ENCODE measurements around the gene ADRM1. TPM values are rescaled to one million over a fixed set of nuclear protein-coding genes. Genes with fewer than 3 reads are reported as not detected.

ADRM1 gene
- polyA plus RNA-seq, 2 donors = 84.9 to 117 TPM

DNA sequence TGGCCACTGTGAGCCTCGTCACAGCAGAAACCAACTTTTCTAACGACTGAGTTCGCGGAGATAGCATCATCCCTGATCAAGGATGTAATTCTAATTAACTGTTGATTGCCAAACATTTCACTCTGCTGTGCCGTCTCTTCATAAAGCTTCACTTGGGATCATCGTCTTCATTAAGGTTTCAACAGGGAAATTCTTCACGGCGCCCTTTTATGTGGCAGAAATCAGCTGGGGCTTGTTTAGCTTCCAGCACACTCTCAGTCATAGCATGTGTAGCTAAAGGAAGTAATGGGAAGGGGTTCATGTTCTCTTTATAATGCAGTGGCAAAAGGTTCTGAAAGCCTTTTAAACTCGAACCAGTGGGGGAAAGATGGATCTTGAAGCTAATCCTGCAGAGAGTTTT lies 8.9 kb upstream of the ADRM1 start:
- H3K4me3 ChIP-seq (ENCODE audit: low read depth in 1 of 2, low read length in 2 of 2) = no peak overlapping the region
- H3K27ac ChIP-seq (ENCODE audit: low read depth in 2 of 2, low read length in 1 of 2) = no peak overlapping the region
- no peaks in the 10 kb centered on the region for H3K9me3 ChIP-seq (ENCODE audit: control insufficient read depth in 2 of 2, insufficient read depth in 1 of 2, low read depth in 1 of 2, low read length in 1 of 2)
- WGBS, 2 donors = 86% methylated on average over 9 of the region's 9 CpGs
- H3K4me1 ChIP-seq (ENCODE audit: control insufficient read depth in 2 of 2, insufficient read depth in 2 of 2, low read length in 1 of 2) = no peaks in the 10 kb centered on the region
- H3K27me3 ChIP-seq (ENCODE audit: control insufficient read depth in 1 of 2, insufficient read depth in 2 of 2, low read length in 2 of 2) = no peaks in the 10 kb centered on the region
- peaks cover 9 to 47% of the 10 kb centered on the region in 2 donors for H3K36me3 ChIP-seq (ENCODE audit: control insufficient read depth in 2 of 2, insufficient read depth in 2 of 2, low read length in 1 of 2)

- WGBS, 2 donors = 84 to 90% methylated on average over 17 of the region's 17 CpGs
- H3K4me1 ChIP-seq (ENCODE audit: control insufficient read depth in 2 of 2, insufficient read depth in 2 of 2, low read length in 1 of 2) = no peaks in the 10 kb centered on the region
- peaks cover 9 to 44% of the 10 kb centered on the region in 2 donors for H3K36me3 ChIP-seq (ENCODE audit: control insufficient read depth in 2 of 2, insufficient read depth in 2 of 2, low read length in 1 of 2)
These were observed 8.3 kb upstream of the ADRM1 start for GRCh38 chr20:62294516-62294915.

GRCh38 chr20:62296724-62297448 lies 5.9 kb upstream of the ADRM1 start:
- WGBS, 2 donors = 81 to 88% methylated on average over 30 of the region's 30 CpGs
- H3K36me3 ChIP-seq (ENCODE audit: control insufficient read depth in 2 of 2, insufficient read depth in 2 of 2, low read length in 1 of 2) = peaks cover 7 to 35% of the 10 kb centered on the region in 2 donors
- no peaks in the 10 kb centered on the region for H3K9me3 ChIP-seq (ENCODE audit: control insufficient read depth in 2 of 2, insufficient read depth in 1 of 2, low read depth in 1 of 2, low read length in 1 of 2)
- no peak overlapping the region for H3K4me3 ChIP-seq (ENCODE audit: low read depth in 1 of 2, low read length in 2 of 2)
- H3K27me3 ChIP-seq (ENCODE audit: control insufficient read depth in 1 of 2, insufficient read depth in 2 of 2, low read length in 2 of 2) = no peaks in the 10 kb centered on the region
- H3K4me1 ChIP-seq (ENCODE audit: control insufficient read depth in 2 of 2, insufficient read depth in 2 of 2, low read length in 1 of 2) = no peaks in the 10 kb centered on the region
- H3K27ac ChIP-seq (ENCODE audit: low read depth in 2 of 2, low read length in 1 of 2) = no peak overlapping the region

More at GRCh38 chr20:62294516-62294915, 8.3 kb upstream of the ADRM1 start:
- H3K9me3 ChIP-seq (ENCODE audit: control insufficient read depth in 2 of 2, insufficient read depth in 1 of 2, low read depth in 1 of 2, low read length in 1 of 2) = no peaks in the 10 kb centered on the region
- no peaks in the 10 kb centered on the region for H3K27me3 ChIP-seq (ENCODE audit: control insufficient read depth in 1 of 2, insufficient read depth in 2 of 2, low read length in 2 of 2)
- no peak overlapping the region for H3K4me3 ChIP-seq (ENCODE audit: low read depth in 1 of 2, low read length in 2 of 2)
- H3K27ac ChIP-seq (ENCODE audit: low read depth in 2 of 2, low read length in 1 of 2) = no peak overlapping the region

GRCh38 chr20:62297449-62298227 lies 5.2 kb upstream of the ADRM1 start:
- no peak overlapping the region for H3K4me3 ChIP-seq (ENCODE audit: low read depth in 1 of 2, low read length in 2 of 2)

GRCh38 chr20:62298577-62299249 lies 4.1 kb upstream of the ADRM1 start:
- Histone ChIP-seq H3K36me3 (ENCODE audit: control insufficient read depth in 2 of 2, insufficient read depth in 2 of 2, low read length in 1 of 2) (peaks cover 5 to 28% of the 10 kb centered on the region in 2 donors), H3K4me1 (ENCODE audit: control insufficient read depth in 2 of 2, insufficient read depth in 2 of 2, low read length in 1 of 2) (no peaks in the 10 kb centered on the region)
- 91 to 92% methylated on average over 33 of the region's 33 CpGs for WGBS, 2 donors

More at GRCh38 chr20:62297449-62298227, 5.2 kb upstream of the ADRM1 start:
- 72 to 82% methylated on average over 29 of the region's 29 CpGs for WGBS, 2 donors
- Histone ChIP-seq H3K27me3 (ENCODE audit: control insufficient read depth in 1 of 2, insufficient read depth in 2 of 2, low read length in 2 of 2) (no peaks in the 10 kb centered on the region), H3K9me3 (ENCODE audit: control insufficient read depth in 2 of 2, insufficient read depth in 1 of 2, low read depth in 1 of 2, low read length in 1 of 2) (no peaks in the 10 kb centered on the region), H3K36me3 (ENCODE audit: control insufficient read depth in 2 of 2, insufficient read depth in 2 of 2, low read length in 1 of 2) (peaks cover 5 to 31% of the 10 kb centered on the region in 2 donors), H3K27ac (ENCODE audit: low read depth in 2 of 2, low read length in 1 of 2) (no peak overlapping the region), H3K4me1 (ENCODE audit: control insufficient read depth in 2 of 2, insufficient read depth in 2 of 2, low read length in 1 of 2) (no peaks in the 10 kb centered on the region)

DNA sequence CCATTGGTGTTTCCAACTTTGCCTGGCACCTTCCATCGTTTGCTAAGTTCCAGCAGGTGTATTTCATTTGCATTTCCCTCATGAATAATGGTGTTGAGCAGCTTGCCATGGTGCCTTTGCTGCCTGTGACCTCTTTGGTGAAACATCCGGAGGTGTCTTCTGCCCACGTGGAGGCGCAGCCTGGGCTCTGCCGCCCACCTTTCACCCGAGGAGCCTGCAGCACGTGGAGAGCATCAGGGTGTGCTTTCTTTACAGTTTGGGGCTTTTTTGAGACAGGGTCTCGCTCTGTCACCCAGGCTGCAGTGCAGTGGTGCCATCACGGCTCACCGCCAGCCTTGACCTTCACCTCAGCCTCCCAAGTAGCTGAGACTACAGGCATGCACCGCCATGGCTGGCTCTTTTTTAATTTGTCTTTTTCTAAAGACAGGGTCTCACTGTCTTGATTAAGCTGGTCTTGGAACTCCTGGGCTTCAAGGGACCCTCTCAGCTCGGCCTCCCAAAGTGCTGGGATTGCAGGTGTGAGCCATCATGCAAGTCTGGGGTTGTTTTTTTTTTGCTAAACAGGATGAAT lies 3.0 kb upstream of the ADRM1 start:
- no peaks in the 10 kb centered on the region for H3K27me3 ChIP-seq (ENCODE audit: control insufficient read depth in 1 of 2, insufficient read depth in 2 of 2, low read length in 2 of 2)
- no peaks in the 10 kb centered on the region for H3K9me3 ChIP-seq (ENCODE audit: control insufficient read depth in 2 of 2, insufficient read depth in 1 of 2, low read depth in 1 of 2, low read length in 1 of 2)
- peaks cover 3 to 8% of the 10 kb centered on the region in 2 donors for H3K4me1 ChIP-seq (ENCODE audit: control insufficient read depth in 2 of 2, insufficient read depth in 2 of 2, low read length in 1 of 2)
- WGBS, 2 donors = 76 to 78% methylated on average over 12 of the region's 12 CpGs
- H3K4me3 ChIP-seq (ENCODE audit: low read depth in 1 of 2, low read length in 2 of 2) = no peak overlapping the region
- no peak overlapping the region for H3K27ac ChIP-seq (ENCODE audit: low read depth in 2 of 2, low read length in 1 of 2)
- H3K36me3 ChIP-seq (ENCODE audit: control insufficient read depth in 2 of 2, insufficient read depth in 2 of 2, low read length in 1 of 2) = peaks cover 5 to 32% of the 10 kb centered on the region in 2 donors

More at GRCh38 chr20:62298577-62299249, 4.1 kb upstream of the ADRM1 start:
- Histone ChIP-seq H3K9me3 (ENCODE audit: control insufficient read depth in 2 of 2, insufficient read depth in 1 of 2, low read depth in 1 of 2, low read length in 1 of 2) (no peaks in the 10 kb centered on the region), H3K4me3 (ENCODE audit: low read depth in 1 of 2, low read length in 2 of 2) (no peak overlapping the region), H3K27me3 (ENCODE audit: control insufficient read depth in 1 of 2, insufficient read depth in 2 of 2, low read length in 2 of 2) (no peaks in the 10 kb centered on the region), H3K27ac (ENCODE audit: low read depth in 2 of 2, low read length in 1 of 2) (no peak overlapping the region)

GRCh38 chr20:62300319-62300718 lies 2.5 kb upstream of the ADRM1 start:
- Histone ChIP-seq H3K27me3 (ENCODE audit: control insufficient read depth in 1 of 2, insufficient read depth in 2 of 2, low read length in 2 of 2) (no peaks in the 10 kb centered on the region), H3K4me3 (ENCODE audit: low read depth in 1 of 2, low read length in 2 of 2) (no peak overlapping the region), H3K27ac (ENCODE audit: low read depth in 2 of 2, low read length in 1 of 2) (no peak overlapping the region), H3K4me1 (ENCODE audit: control insufficient read depth in 2 of 2, insufficient read depth in 2 of 2, low read length in 1 of 2) (peaks cover 6 to 9% of the 10 kb centered on the region in 2 donors), H3K9me3 (ENCODE audit: control insufficient read depth in 2 of 2, insufficient read depth in 1 of 2, low read depth in 1 of 2, low read length in 1 of 2) (no peaks in the 10 kb centered on the region), H3K36me3 (ENCODE audit: control insufficient read depth in 2 of 2, insufficient read depth in 2 of 2, low read length in 1 of 2) (peaks cover 5 to 35% of the 10 kb centered on the region in 2 donors)
- 82 to 86% methylated on average over 11 of the region's 11 CpGs for WGBS, 2 donors

- no peak overlapping the region for H3K4me3 ChIP-seq (ENCODE audit: low read depth in 1 of 2, low read length in 2 of 2)
- no peak overlapping the region for H3K27ac ChIP-seq (ENCODE audit: low read depth in 2 of 2, low read length in 1 of 2)
- H3K4me1 ChIP-seq (ENCODE audit: control insufficient read depth in 2 of 2, insufficient read depth in 2 of 2, low read length in 1 of 2) = peaks cover 6 to 17% of the 10 kb centered on the region in 2 donors
- 83% methylated on average over 11 of the region's 11 CpGs for WGBS, 2 donors
- no peaks in the 10 kb centered on the region for H3K27me3 ChIP-seq (ENCODE audit: control insufficient read depth in 1 of 2, insufficient read depth in 2 of 2, low read length in 2 of 2)
- peaks cover 5 to 38% of the 10 kb centered on the region in 2 donors for H3K36me3 ChIP-seq (ENCODE audit: control insufficient read depth in 2 of 2, insufficient read depth in 2 of 2, low read length in 1 of 2)
- H3K9me3 ChIP-seq (ENCODE audit: control insufficient read depth in 2 of 2, insufficient read depth in 1 of 2, low read depth in 1 of 2, low read length in 1 of 2) = no peaks in the 10 kb centered on the region
These were observed 1.6 kb upstream of the ADRM1 start for GRCh38 chr20:62301111-62301668.

All from esophagus (tissue), 2 donors.